ENCODE data around the gene AKR1E2.

GRCh38 chr10:4847561-4848355 lies 21.8 kb downstream of the AKR1E2 start:
- TF ChIP-seq CTCF (conservative IDR thresholded peaks at IDR 0.05; ENCODE audit: low read depth, low read length) (no peak), EZH2phosphoT487 (IDR thresholded peaks at IDR 0.05; ENCODE audit: borderline replicate concordance, low read length) (no peak)

Data from PC-3 (cell line).